Measurements from ENCODE around the gene TUBA4A.

- TF ChIP-seq, protein P1, sequence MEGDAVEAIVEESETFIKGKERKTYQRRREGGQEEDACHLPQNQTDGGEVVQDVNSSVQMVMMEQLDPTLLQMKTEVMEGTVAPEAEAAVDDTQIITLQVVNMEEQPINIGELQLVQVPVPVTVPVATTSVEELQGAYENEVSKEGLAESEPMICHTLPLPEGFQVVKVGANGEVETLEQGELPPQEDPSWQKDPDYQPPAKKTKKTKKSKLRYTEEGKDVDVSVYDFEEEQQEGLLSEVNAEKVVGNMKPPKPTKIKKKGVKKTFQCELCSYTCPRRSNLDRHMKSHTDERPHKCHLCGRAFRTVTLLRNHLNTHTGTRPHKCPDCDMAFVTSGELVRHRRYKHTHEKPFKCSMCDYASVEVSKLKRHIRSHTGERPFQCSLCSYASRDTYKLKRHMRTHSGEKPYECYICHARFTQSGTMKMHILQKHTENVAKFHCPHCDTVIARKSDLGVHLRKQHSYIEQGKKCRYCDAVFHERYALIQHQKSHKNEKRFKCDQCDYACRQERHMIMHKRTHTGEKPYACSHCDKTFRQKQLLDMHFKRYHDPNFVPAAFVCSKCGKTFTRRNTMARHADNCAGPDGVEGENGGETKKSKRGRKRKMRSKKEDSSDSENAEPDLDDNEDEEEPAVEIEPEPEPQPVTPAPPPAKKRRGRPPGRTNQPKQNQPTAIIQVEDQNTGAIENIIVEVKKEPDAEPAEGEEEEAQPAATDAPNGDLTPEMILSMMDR (IDR thresholded peaks at IDR 0.05), result no peak
- no peak for TF ChIP-seq POLR2A (IDR thresholded peaks at IDR 0.05)
These were observed 40.1 kb upstream of the TUBA4A start for GRCh38 chr2:219293736-219294231.

All from testis (tissue), 2 donors.